IMR-90 (cell line): ENCODE data around the gene NKIRAS1. TPM values are rescaled to one million over a fixed set of nuclear protein-coding genes. Genes with fewer than 3 reads are reported as not detected.
A peak's percentile ranks its signal among the peaks of the same experiment; 100 is the strongest.

Source experiments
- ATAC-seq: fragments of 200-7000 bp; cut with Tn5 transposase; 2 replicates; pipeline ENCODE4 v1.9.1; 2020; ENCODE audit warnings: low read depth, mild to moderate bottlenecking, moderate library complexity
- BruUV-seq: library from RNA; stranded (reverse); fragments of 400-500 nt; replicated peaks from 2 replicates; lab custom pipeline; 2021; lab: Mats Ljungman, UMichigan
- CTCF ChIA-PET: fragments of 300-600 bp; formaldehyde crosslinking; extraction: SDS; loops from one replicate; lab custom pipeline; 2021; ENCODE audit warnings: antibody characterized with exemption; lab: Yijun Ruan, JAX
- POLR2A ChIA-PET: fragments of 300-600 bp; sonication (Branson Sonifier 250); formaldehyde crosslinking; loops from one replicate; lab custom pipeline; 2022; ENCODE audit warnings: antibody characterized with exemption; ENCODE audit not compliant: unreplicated experiment; lab: Charles Lee
- DNase-seq: peaks from one replicate; pipeline ENCODE4 v3.0.0; 2013
- H2AFZ ChIP-seq: replicated peaks from 2 replicates; pipeline ENCODE3; 2013; ENCODE audit warnings: low read length, mild to moderate bottlenecking; ENCODE audit not compliant: poor library complexity
- H2AK5ac ChIP-seq: 2 replicates; pipeline ENCODE4 v1.6.1; 2013; ENCODE audit warnings: low read depth, low read length, inconsistent platforms
- H2AK9ac ChIP-seq: replicated peaks from 2 replicates; pipeline ENCODE3; 2013; ENCODE audit warnings: mild to moderate bottlenecking, low read depth, low read length, moderate library complexity; ENCODE audit not compliant: poor library complexity
- H2BK120ac ChIP-seq: 2 replicates; pipeline ENCODE4 v1.6.1; 2013; ENCODE audit warnings: low read depth, low read length, inconsistent platforms
- H2BK15ac ChIP-seq: 3 replicates; pipeline ENCODE4 v1.6.1; 2013; ENCODE audit warnings: low read depth, low read length, inconsistent platforms
- H2BK20ac ChIP-seq: 2 replicates; pipeline ENCODE4 v1.6.1; 2013; ENCODE audit warnings: low read depth, mild to moderate bottlenecking, inconsistent platforms, low read length, moderate library complexity
- H2BK5ac ChIP-seq: 2 replicates; pipeline ENCODE4 v1.6.1; 2013; ENCODE audit warnings: mild to moderate bottlenecking, low read depth, low read length, inconsistent platforms; ENCODE audit not compliant: poor library complexity, severe bottlenecking
- H3K14ac ChIP-seq: replicated peaks from 2 replicates; pipeline ENCODE4 v1.6.1; 2013; ENCODE audit warnings: low read depth, low read length, inconsistent platforms
- H3K18ac ChIP-seq: 2 replicates; pipeline ENCODE4 v1.6.1; 2013; ENCODE audit warnings: low read depth, low read length, control low read depth
- H3K23ac ChIP-seq: 2 replicates; pipeline ENCODE4 v1.6.1; 2013; ENCODE audit warnings: low read depth, low read length, inconsistent platforms
- H3K27ac ChIP-seq: 2 replicates; pipeline ENCODE4 v1.5.1; 2013; ENCODE audit warnings: mild to moderate bottlenecking, control low read depth, low read length; ENCODE audit not compliant: insufficient read depth
- H3K27me3 ChIP-seq: 2 replicates; pipeline ENCODE4 v1.6.1; 2013; ENCODE audit warnings: low read length; ENCODE audit not compliant: control insufficient read depth, insufficient read depth
- H3K36me3 ChIP-seq: 2 replicates; pipeline ENCODE4 v1.6.1; 2013; ENCODE audit warnings: low read length, mixed read lengths; ENCODE audit not compliant: control insufficient read depth, insufficient read depth
- H3K4ac ChIP-seq: 2 replicates; pipeline ENCODE4 v1.6.1; 2013; ENCODE audit warnings: low read depth, low read length, inconsistent platforms
- H3K4me1 ChIP-seq: 2 replicates; pipeline ENCODE4 v1.6.1; 2013; ENCODE audit warnings: low read length, mixed read lengths; ENCODE audit not compliant: control insufficient read depth, insufficient read depth
- H3K4me2 ChIP-seq: 2 replicates; pipeline ENCODE4 v1.6.1; 2013; ENCODE audit warnings: low read depth, mild to moderate bottlenecking, control low read depth, low read length, moderate library complexity
- H3K4me3 ChIP-seq: 2 replicates; pipeline ENCODE4 v1.5.1; 2013; ENCODE audit warnings: low read depth, mild to moderate bottlenecking, control low read depth, low read length, moderate library complexity; ENCODE audit not compliant: insufficient read depth
- H3K56ac ChIP-seq: 2 replicates; pipeline ENCODE4 v1.6.1; 2013; ENCODE audit warnings: low read length, inconsistent platforms; ENCODE audit not compliant: insufficient read depth; ENCODE audit errors: extremely low read depth
- H3K79me1 ChIP-seq, 2 experiments: 2 replicates each; pipeline ENCODE4 v1.6.1; 2013; ENCODE audit warnings: low read length in 2 of 2, inconsistent platforms in 1 of 2, low read depth in 1 of 2
- H3K9ac ChIP-seq: 2 replicates; pipeline ENCODE4 v1.6.1; 2013; ENCODE audit warnings: low read depth, low read length, control low read depth
- H3K9me1 ChIP-seq: 2 replicates; pipeline ENCODE4 v1.6.1; 2013; ENCODE audit warnings: low read length, inconsistent platforms; ENCODE audit not compliant: insufficient read depth
- H3K9me3 ChIP-seq: 2 replicates; pipeline ENCODE4 v1.6.1; 2013; ENCODE audit warnings: low read length; ENCODE audit not compliant: control insufficient read depth, insufficient read depth
- H4K20me1 ChIP-seq: 2 replicates; pipeline ENCODE4 v1.6.1; 2013; ENCODE audit warnings: low read length, inconsistent platforms; ENCODE audit not compliant: insufficient read depth
- H4K5ac ChIP-seq: 2 replicates; pipeline ENCODE4 v1.6.1; 2013; ENCODE audit warnings: mild to moderate bottlenecking, low read depth, low read length, control low read depth
- H4K8ac ChIP-seq, 2 experiments: 2 replicates each; pipeline ENCODE4 v1.6.1; 2013; ENCODE audit warnings: low read depth in 2 of 2, low read length in 2 of 2, control low read depth in 1 of 2, inconsistent platforms in 1 of 2
- H4K91ac ChIP-seq: 2 replicates; pipeline ENCODE4 v1.6.1; 2013; ENCODE audit warnings: low read depth, low read length, inconsistent platforms; ENCODE audit not compliant: insufficient read depth
- FOS ChIP-seq: fragments of 150-350 bp; IDR thresholded peaks from 2 replicates; pipeline ENCODE4 v1.6.1; 2016; ENCODE audit warnings: low read depth, low read length
- whole genome bisulfite sequencing, 2 experiments: methylation state at CpG; one replicate each; pipeline versions ENCODE4 v1.1.5 to v1.1.7; 2013; ENCODE audit warnings: missing lambda C conversion rate in 2 of 2; ENCODE audit not compliant: insufficient read length in 1 of 2; ENCODE audit errors: extremely low coverage in 2 of 2; 5-methylcytosine and 5-hydroxymethylcytosine counted together
- dilution Hi-C: fragments of 300-500 bp; cut with HindIII; formaldehyde crosslinking; loops from one replicate; pipeline ENCODE4 v1.14.3; 2018; ENCODE audit warnings: low sequenced_read_pairs; ENCODE audit not compliant: unreplicated experiment
- in situ Hi-C: fragments of 300-500 bp; cut with MboI; formaldehyde crosslinking; loops from 3 replicates; pipeline ENCODE4 v1.14.3; 2019; ENCODE audit warnings: low sequenced_read_pairs, inconsistent platforms, mixed read lengths
- intact Hi-C: fragments of 100-400 bp; cut with micrococcal nuclease; formaldehyde crosslinking; loops from 2 replicates; pipeline ENCODE4 v1.10.0; 2022
- polyA plus RNA-seq, 3 experiments: library from polyadenylated mRNA; depleted of rRNA; stranded (reverse); fragments of >200 nt; gene quantifications; 2 replicates each; pipeline ENCODE4 v1.2.3, GENCODE V29; 2012; ENCODE audit warnings: low replicate concordance in 1 of 3
- total RNA-seq: library from RNA; depleted of rRNA; stranded (reverse); fragments of >200 nt; gene quantifications from 2 replicates; pipeline ENCODE4 v1.2.3, GENCODE V29; 2012
- TF ChIP-seq, protein P1 (sequence below): conservative IDR thresholded peaks from 2 replicates; pipeline ENCODE4 v1.5.1; 2012; ENCODE audit warnings: mild to moderate bottlenecking, low read depth, low read length, improper control_type of control experiment

Gene NKIRAS1
- total and polyA plus RNA-seq, 2 of the 4 experiments (the other 2 are of a cell fraction) = 6.1 to 6.8 TPM

GRCh38 chr3:23875113-23875725, 41.6 kb downstream of the NKIRAS1 start:
- peaks cover 41% of the 10 kb centered on the region for H4K20me1 ChIP-seq
- dilution Hi-C loops (no loop called here), in situ Hi-C loops (loop anchor here (25.0 kb wide), 2 partner anchors 362 to 812 kb away; no protein-coding TSS in a partner anchor), intact Hi-C loops (loop anchor here (10.0 kb wide), 2 partner anchors 160 to 670 kb away; partner anchors contain the start of gene UBE2E2)
- no CpG with 5 or more reads among the region's 4 CpGs for WGBS, 2 experiments
- 0 out of 2 replicates have a peak overlapping the region, but pooled peaks have one; percentile 36 for H4K5ac ChIP-seq
- DNase-seq (no peak), ATAC-seq (peak; percentile 13)
- peak overlapping the region in 1 of 2 experiments; percentile 59; a peak in 1 of 4 replicates for H4K8ac ChIP-seq
- H3K4me1 ChIP-seq = peaks cover 16% of the 10 kb centered on the region
- H2AK9ac ChIP-seq = no peak overlapping the region
- H4K91ac ChIP-seq = peak overlapping the region; percentile 22
- no peak overlapping the region for H3K56ac ChIP-seq
- H3K4me2 ChIP-seq = no peak overlapping the region
- no TSS peak for BruUV-seq
- H3K9me1 ChIP-seq = peaks cover 5% of the 10 kb centered on the region
- POLR2A ChIA-PET = interaction anchor here (0.7 kb wide), 1 partner anchor 69 kb away, joined by 3 read pairs; no protein-coding TSS in a partner anchor
- no peak overlapping the region for H3K27ac ChIP-seq
- no peaks in the 10 kb centered on the region for H3K27me3 ChIP-seq
- TF ChIP-seq, protein P1, sequence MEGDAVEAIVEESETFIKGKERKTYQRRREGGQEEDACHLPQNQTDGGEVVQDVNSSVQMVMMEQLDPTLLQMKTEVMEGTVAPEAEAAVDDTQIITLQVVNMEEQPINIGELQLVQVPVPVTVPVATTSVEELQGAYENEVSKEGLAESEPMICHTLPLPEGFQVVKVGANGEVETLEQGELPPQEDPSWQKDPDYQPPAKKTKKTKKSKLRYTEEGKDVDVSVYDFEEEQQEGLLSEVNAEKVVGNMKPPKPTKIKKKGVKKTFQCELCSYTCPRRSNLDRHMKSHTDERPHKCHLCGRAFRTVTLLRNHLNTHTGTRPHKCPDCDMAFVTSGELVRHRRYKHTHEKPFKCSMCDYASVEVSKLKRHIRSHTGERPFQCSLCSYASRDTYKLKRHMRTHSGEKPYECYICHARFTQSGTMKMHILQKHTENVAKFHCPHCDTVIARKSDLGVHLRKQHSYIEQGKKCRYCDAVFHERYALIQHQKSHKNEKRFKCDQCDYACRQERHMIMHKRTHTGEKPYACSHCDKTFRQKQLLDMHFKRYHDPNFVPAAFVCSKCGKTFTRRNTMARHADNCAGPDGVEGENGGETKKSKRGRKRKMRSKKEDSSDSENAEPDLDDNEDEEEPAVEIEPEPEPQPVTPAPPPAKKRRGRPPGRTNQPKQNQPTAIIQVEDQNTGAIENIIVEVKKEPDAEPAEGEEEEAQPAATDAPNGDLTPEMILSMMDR = peak; percentile 11; the same call in 1 of the 2 replicates
- no peak for TF ChIP-seq FOS
- H2BK15ac ChIP-seq = peak overlapping the region; percentile 49; the same call in 1 of the 3 replicates
- no peak overlapping the region for H3K4me3 ChIP-seq
- no peak overlapping the region for H3K23ac ChIP-seq
- H3K14ac ChIP-seq = no peak overlapping the region
- H3K79me1 ChIP-seq = peaks cover 19 to 65% of the 10 kb centered on the region in 2 experiments
- no peak overlapping the region for H3K18ac ChIP-seq
- H2AFZ ChIP-seq = no peak overlapping the region
- peak overlapping the region; percentile 88 for H2BK5ac ChIP-seq
- H2BK20ac ChIP-seq = no peak overlapping the region
- H2AK5ac ChIP-seq = no peak overlapping the region; the same call in 1 of the 2 replicates
- H3K9ac ChIP-seq = no peak overlapping the region
- H2BK120ac ChIP-seq = no peak overlapping the region
- CTCF ChIA-PET = no interaction called here
- H3K36me3 ChIP-seq = no peaks in the 10 kb centered on the region
- no peaks in the 10 kb centered on the region for H3K9me3 ChIP-seq
- no peak overlapping the region; the same call in 1 of the 2 replicates for H3K4ac ChIP-seq
